T-helper 1 cell treated with Interleukin-12 subunit alpha and Interleukin-12 subunit beta and Interleukin-4 antibody, amounts not matched to agents 30 μg/mL and 1 μg/mL, for 36 hours (primary cell): ENCODE results near the gene BMPR1B.

Source experiments
- H3K27ac Mint-ChIP-seq: one replicate; pipeline ENCODE4 v1.8.0; 2021; ENCODE audit warnings: mild to moderate bottlenecking, mixed read lengths
- H3K27me3 Mint-ChIP-seq: one replicate; pipeline ENCODE4 v1.8.0; 2021; ENCODE audit warnings: low read depth, mixed read lengths
- H3K36me3 Mint-ChIP-seq: one replicate; pipeline ENCODE4 v1.8.0; 2021; ENCODE audit warnings: low read depth, mixed read lengths
- H3K4me1 Mint-ChIP-seq: one replicate; pipeline ENCODE4 v1.8.0; 2021; ENCODE audit warnings: low read depth, mixed read lengths
- H3K4me3 Mint-ChIP-seq: one replicate; pipeline ENCODE4 v1.8.0; 2021; ENCODE audit warnings: mild to moderate bottlenecking, moderate library complexity, mixed read lengths
- H3K9me3 Mint-ChIP-seq: one replicate; pipeline ENCODE4 v1.8.0; 2021; ENCODE audit warnings: mixed read lengths

Gene BMPR1B

DNA sequence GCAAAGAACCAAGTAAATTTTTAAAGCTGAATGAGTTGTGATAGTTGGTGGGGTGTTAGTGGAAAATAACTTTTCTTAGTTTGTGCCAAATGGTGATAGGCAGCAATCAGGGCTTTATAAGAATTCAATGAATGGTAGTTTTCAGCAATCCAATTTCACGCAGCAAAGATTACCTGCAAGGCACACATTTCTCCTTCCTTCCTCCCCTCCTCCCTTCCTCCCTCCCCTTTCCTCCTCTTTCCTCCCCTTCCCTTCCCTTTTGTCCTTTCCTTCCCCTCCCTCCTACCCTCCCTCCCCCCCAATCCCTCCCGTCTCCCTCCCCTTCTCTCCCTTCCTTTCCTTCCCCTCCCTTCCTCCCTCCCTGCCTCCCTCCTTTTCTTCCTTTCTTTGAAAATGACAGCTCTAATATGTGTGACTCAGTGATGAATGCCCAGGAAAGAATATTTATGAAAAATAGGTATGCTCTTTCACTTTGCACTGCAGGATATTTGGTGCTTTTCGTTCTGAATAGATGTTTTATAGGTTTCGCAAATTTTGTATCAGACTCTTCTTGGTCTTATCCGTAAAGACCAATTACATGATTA is 168.1 kb downstream of the BMPR1B start:
- H3K4me1 Mint-ChIP-seq: no peaks in the 10 kb centered on the region
- H3K27me3 Mint-ChIP-seq: peaks cover 6% of the 10 kb centered on the region
- no peaks in the 10 kb centered on the region for H3K36me3 Mint-ChIP-seq
- H3K4me3 Mint-ChIP-seq: no peak overlapping the region
- no peak overlapping the region for H3K27ac Mint-ChIP-seq
- H3K9me3 Mint-ChIP-seq: no peaks in the 10 kb centered on the region

DNA sequence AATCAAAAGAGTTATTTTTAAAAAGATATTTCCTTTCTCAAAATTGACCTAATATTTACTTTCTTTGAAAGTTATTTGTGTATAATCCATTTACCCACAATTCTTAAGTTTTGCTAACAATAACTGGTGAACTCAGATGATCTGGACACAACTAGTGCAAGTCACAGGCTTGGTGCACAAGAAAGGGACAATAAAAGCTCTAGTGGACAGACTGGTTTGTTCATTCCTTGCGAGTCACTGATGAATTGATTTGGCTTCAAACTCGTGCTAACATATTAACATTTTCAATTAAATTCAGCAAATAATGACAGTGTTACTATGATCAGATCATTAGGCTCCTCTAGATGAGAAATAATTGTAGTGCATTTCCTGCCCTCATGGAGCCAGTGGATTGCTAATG is 169.2 kb downstream of the BMPR1B start:
- no peaks in the 10 kb centered on the region for H3K4me1 Mint-ChIP-seq
- no peaks in the 10 kb centered on the region for H3K36me3 Mint-ChIP-seq
- H3K27me3 Mint-ChIP-seq: peaks cover 6% of the 10 kb centered on the region
- H3K9me3 Mint-ChIP-seq: no peaks in the 10 kb centered on the region
- H3K27ac Mint-ChIP-seq: no peak overlapping the region
- no peak overlapping the region for H3K4me3 Mint-ChIP-seq

DNA sequence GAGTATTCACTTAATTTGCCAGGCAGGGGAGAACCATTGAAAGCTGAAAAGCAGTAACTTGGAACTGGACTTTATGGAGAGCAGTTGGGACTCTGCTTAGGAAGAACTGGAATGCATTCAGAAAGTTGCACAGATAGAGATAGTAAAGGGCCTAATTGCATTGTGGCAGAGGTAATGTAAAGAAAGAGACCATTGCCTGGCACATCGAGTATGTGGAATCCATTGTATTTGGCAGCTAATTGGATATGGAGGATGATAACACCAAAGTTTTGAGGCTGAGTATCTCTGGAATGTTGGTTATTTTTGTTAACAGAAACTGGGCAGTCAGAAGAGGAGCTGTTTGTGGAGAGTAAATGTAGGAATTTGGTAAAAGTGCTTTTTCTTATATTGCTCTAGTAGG is 169.9 kb downstream of the BMPR1B start:
- Mint-ChIP-seq H3K27me3 (peaks cover 6% of the 10 kb centered on the region), H3K4me1 (no peaks in the 10 kb centered on the region), H3K9me3 (no peaks in the 10 kb centered on the region), H3K27ac (no peak overlapping the region), H3K4me3 (no peak overlapping the region), H3K36me3 (no peaks in the 10 kb centered on the region)

DNA sequence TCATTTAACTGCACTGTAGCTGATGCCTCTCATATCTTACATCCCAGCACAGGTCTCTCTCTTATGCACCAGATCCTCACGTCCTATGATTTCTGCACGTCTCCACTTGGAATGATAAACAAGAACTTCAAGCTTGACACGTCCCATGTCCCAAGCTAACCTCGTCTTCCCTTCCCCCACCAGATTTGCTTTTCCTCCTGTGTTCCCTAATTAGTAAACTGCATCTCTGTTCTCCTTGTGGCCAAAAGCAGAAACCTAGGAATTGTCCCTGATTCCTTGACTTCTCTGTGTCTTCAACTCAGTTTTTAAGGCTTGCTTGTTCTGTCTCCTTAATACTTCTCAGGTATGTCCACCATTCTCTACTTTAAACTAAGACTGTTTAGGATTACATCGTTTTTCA is 171.9 kb downstream of the BMPR1B start:
- Mint-ChIP-seq H3K36me3 (no peaks in the 10 kb centered on the region), H3K27me3 (peaks cover 6% of the 10 kb centered on the region), H3K27ac (no peak overlapping the region), H3K4me1 (no peaks in the 10 kb centered on the region), H3K4me3 (no peak overlapping the region), H3K9me3 (no peaks in the 10 kb centered on the region)

DNA sequence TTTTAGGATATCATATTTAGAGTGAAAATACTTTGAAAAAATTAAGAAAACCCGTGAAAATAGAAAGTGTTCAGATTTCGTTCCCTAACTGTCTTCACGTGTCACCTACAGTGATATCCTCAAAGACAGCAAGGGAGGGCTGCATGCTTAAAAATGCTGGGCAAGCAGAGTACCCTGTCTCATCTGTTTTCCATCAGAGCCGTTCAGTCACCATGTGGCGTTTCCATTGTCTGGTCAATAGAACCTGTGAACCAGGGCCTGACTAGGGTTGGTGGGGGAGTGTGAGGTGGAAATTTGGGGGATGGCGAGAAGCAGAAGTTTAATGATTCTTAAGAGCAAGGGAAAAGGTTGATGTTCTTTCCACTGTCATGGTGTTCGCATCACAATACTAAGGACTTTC is 173.9 kb downstream of the BMPR1B start:
- Mint-ChIP-seq H3K27ac (no peak overlapping the region), H3K36me3 (no peaks in the 10 kb centered on the region), H3K27me3 (peaks cover 6% of the 10 kb centered on the region), H3K4me1 (no peaks in the 10 kb centered on the region), H3K4me3 (no peak overlapping the region), H3K9me3 (no peaks in the 10 kb centered on the region)

DNA sequence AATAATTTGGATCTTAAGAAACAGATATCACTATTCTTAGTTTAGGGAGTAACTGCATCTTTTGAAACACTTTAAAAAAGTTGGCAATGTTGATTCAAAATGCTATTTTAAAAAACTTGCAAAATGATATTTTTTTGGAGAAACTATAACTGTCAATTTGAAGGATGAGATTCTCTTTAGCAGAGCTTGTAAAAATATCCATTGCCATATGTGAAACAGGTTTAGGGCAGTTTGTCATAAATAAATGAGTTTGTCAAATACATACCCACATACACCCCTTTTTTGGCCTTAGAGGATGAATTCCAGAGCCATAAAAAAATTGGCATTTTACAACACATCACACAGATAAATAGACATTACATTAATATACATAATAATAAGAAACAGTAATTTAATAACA is 174.6 kb downstream of the BMPR1B start:
- Mint-ChIP-seq H3K36me3 (no peaks in the 10 kb centered on the region), H3K9me3 (no peaks in the 10 kb centered on the region), H3K4me3 (no peak overlapping the region), H3K27me3 (peaks cover 4% of the 10 kb centered on the region), H3K27ac (no peak overlapping the region), H3K4me1 (no peaks in the 10 kb centered on the region)

DNA sequence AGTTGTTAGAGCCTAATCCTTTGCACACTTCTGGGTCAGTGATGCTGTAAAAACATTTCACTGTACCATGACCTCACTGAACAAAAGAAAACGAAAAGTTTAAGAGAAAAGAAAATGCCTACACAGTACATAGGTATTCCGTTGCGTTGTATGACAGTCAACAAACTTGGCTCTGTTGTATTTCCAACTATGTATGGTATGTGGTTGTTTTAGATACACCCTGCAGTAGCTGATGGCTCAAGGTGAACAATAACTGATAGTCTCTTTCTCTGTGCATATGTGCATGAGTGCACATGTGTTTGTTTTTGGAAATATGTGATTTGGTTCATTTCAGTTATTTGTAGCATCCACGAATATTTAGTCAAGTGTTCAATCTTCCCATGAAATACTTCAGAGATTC is 176.0 kb downstream of the BMPR1B start:
- Mint-ChIP-seq H3K36me3 (no peaks in the 10 kb centered on the region), H3K27ac (no peak overlapping the region), H3K9me3 (no peaks in the 10 kb centered on the region), H3K4me3 (no peak overlapping the region), H3K27me3 (no peaks in the 10 kb centered on the region), H3K4me1 (no peaks in the 10 kb centered on the region)

DNA sequence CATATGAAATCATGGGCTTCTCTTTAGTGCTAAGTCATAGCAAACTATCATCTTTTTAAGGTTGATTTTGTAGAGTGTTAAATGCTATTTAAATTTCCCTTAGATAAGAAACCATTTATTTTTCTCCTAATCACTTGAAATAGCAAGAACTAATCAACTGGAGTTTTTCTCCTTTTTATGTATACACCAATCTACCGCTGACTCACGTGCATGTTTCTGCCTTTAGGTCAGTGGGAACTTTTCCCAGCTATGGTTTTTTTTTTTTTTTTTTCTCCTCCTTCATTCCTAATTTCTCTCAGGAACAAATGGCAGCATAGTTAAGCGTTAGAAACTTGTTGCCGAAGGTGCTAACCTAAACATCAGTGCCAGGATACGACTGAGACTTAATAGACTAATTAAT is 176.4 kb downstream of the BMPR1B start:
- H3K27me3 Mint-ChIP-seq: no peaks in the 10 kb centered on the region
- H3K9me3 Mint-ChIP-seq: no peaks in the 10 kb centered on the region
- H3K4me1 Mint-ChIP-seq: no peaks in the 10 kb centered on the region
- no peaks in the 10 kb centered on the region for H3K36me3 Mint-ChIP-seq
- H3K4me3 Mint-ChIP-seq: no peak overlapping the region
- no peak overlapping the region for H3K27ac Mint-ChIP-seq

DNA sequence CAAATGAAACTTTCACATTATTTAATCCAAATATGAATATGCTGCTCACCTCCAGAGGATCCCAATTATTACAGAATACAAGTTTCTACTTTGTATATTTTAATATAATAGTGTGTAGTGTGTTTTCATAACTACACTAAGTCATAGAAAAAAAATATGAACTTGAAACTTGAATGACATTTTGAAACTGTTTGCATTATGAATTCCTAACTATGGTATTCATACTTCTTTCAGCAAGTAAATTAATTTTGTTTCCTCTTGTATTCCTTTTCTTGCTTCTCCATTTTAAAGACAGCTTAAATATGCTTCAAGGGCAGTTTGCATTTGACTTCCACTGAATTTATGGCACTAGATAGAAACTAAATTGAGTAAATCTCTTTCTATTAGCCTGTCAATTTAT is 177.1 kb downstream of the BMPR1B start:
- Mint-ChIP-seq H3K4me1 (no peaks in the 10 kb centered on the region), H3K4me3 (no peak overlapping the region)

DNA sequence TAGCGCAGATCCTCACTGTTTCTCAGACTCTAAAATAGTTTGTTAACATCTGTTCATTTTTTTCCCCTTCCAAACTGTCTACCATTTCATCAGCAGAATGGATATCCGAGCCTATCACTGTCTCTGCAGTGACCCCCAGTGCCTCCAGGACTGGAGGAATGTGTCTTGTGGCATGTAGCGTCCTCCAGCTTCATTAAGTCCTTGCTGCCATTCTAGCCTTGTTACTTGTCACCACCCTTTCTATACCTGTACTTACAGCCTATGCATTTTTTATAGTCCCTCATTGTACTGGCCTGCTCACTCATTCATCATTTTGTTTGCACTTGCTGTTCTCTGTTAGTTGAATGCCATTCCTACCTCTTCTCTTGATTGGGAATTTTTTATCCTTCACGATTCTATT is 179.1 kb downstream of the BMPR1B start:
- Mint-ChIP-seq H3K4me1 (no peaks in the 10 kb centered on the region), H3K4me3 (no peak overlapping the region), H3K36me3 (no peaks in the 10 kb centered on the region), H3K27me3 (no peaks in the 10 kb centered on the region), H3K27ac (no peak overlapping the region), H3K9me3 (no peaks in the 10 kb centered on the region)

More for the DNA sequence above, 177.1 kb downstream of the BMPR1B start:
- H3K27ac Mint-ChIP-seq: no peak overlapping the region
- no peaks in the 10 kb centered on the region for H3K27me3 Mint-ChIP-seq
- H3K36me3 Mint-ChIP-seq: no peaks in the 10 kb centered on the region
- H3K9me3 Mint-ChIP-seq: no peaks in the 10 kb centered on the region

DNA sequence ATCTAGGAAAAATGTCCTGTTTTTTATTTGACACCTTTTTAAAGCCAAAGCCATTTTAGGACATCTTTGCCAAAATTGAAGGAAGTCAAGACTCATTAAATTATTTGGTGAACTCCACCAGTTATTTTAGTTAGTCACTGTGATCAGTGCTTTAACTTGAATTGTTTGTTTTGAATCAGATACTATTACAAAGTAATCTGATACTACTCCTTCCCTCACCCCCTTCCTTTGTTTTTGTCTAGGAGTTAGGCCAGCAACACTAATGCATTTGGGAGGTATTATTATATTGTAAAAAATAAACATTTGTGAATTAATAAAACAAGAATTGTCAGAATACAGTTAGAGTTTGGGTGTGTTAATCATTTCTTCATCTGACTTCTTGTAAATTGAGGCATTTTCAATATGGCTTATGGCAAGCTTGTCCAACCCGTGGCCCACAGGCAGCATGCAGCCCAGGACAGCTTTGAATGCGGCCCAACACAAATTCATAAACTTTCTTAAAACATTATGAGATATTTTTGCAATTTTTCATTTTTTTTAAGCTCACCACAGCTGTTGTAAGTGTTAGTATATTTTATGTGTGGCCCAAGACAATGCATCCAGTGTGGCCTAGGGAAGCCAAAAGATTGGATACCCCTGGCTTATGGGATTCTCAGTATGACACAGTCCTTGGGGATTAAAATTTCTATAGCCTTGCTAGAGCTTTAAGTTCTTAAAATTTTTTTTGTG is 182.2 kb downstream of the BMPR1B start:
- Mint-ChIP-seq H3K27ac (no peak overlapping the region), H3K9me3 (no peaks in the 10 kb centered on the region), H3K36me3 (no peaks in the 10 kb centered on the region), H3K4me3 (no peak overlapping the region), H3K4me1 (no peaks in the 10 kb centered on the region), H3K27me3 (no peaks in the 10 kb centered on the region)

DNA sequence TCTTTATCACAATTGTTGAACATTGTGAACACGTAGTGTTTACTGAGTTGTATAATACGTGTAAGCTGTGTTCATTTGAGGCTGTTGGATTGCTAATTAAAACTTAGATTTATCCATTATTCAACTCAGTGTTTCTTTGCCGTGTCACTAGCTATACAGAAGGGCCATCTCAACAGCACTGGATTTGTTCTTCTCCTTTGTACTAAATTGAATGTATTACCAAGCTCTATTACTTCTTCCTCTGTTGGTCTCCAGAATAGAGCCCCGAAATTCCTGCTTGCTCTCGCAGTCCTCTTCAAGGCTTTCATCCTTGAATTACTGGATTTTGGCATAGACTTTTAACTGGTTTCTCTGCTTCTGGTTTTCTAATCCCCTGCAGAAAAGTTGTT is 182.8 kb downstream of the BMPR1B start:
- Mint-ChIP-seq H3K9me3 (no peaks in the 10 kb centered on the region), H3K27ac (no peak overlapping the region), H3K4me3 (no peak overlapping the region), H3K27me3 (no peaks in the 10 kb centered on the region), H3K4me1 (no peaks in the 10 kb centered on the region), H3K36me3 (no peaks in the 10 kb centered on the region)

DNA sequence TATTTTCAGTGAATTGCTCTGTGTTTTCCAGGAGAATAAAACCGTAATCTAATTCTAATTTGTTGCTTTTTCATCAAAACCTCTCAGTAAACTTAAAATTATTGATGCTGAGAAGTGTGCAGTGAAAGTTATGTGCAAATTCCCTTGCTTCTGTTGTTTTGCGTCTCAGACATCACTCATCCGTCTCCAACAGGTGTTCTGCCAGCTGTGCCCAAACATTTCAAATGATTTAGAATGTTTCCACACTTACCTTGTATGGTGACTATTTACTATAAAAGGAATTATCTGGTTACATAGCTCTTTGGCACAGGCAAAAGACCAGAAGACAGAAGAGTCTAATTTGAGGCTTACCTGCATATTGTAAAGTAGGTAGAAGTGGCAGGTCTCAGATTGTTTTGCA is 184.0 kb downstream of the BMPR1B start:
- no peak overlapping the region for H3K27ac Mint-ChIP-seq
- H3K36me3 Mint-ChIP-seq: no peaks in the 10 kb centered on the region
- H3K9me3 Mint-ChIP-seq: no peaks in the 10 kb centered on the region
- no peaks in the 10 kb centered on the region for H3K4me1 Mint-ChIP-seq
- H3K27me3 Mint-ChIP-seq: no peaks in the 10 kb centered on the region
- H3K4me3 Mint-ChIP-seq: no peak overlapping the region

DNA sequence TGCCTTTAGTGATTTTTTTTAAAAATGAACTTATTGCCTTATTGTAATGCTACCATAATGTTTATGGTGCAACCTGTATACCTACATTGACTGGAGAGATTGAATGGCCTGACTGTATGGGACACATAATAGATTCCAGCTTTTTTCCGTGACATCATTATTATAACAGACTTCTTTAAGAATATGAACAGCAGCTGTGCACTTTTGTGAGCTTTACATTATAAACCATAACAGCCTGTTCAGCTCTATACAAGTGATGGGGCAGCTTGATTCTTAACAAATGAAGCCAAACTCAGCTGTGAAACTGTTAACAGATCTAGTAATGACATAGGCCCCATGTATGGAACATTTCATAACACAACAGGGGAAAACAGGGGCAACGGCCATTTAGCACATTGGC is 187.0 kb downstream of the BMPR1B start:
- Mint-ChIP-seq H3K4me3 (no peak overlapping the region), H3K27ac (no peak overlapping the region)

DNA sequence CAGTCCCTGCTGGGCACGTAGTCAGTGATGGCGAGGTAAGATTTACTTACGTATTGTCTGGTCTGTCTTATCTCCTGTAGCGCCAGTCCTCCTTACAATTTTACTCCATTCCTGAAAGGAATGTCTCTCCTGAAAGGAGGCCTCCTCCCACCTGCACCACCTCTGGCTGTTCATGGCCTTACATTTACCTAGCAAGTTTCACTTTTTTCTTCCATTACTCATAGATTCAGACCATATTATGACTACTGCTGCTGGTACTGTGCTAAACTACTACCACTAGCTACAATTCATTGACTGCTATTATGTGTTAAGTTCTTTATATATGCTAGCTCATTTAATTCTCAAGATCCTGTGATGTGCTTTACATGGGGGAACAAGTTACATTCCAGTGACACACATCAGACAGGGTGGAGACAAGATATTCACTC is 189.9 kb downstream of the BMPR1B start:
- H3K36me3 Mint-ChIP-seq: no peaks in the 10 kb centered on the region

More for the DNA sequence above, 187.0 kb downstream of the BMPR1B start:
- no peaks in the 10 kb centered on the region for H3K27me3 Mint-ChIP-seq
- H3K9me3 Mint-ChIP-seq: no peaks in the 10 kb centered on the region
- no peaks in the 10 kb centered on the region for H3K4me1 Mint-ChIP-seq
- H3K36me3 Mint-ChIP-seq: no peaks in the 10 kb centered on the region

More for the DNA sequence above, 189.9 kb downstream of the BMPR1B start:
- Mint-ChIP-seq H3K27me3 (no peaks in the 10 kb centered on the region), H3K9me3 (no peaks in the 10 kb centered on the region), H3K4me3 (no peak overlapping the region), H3K4me1 (no peaks in the 10 kb centered on the region), H3K27ac (no peak overlapping the region)
